ENCODE data around the gene LTB. TPM values are rescaled to one million over a fixed set of nuclear protein-coding genes. Genes with fewer than 3 reads are reported as not detected.

Gene LTB
- total and polyA plus RNA-seq, 9 of the 15 experiments (the other 6 are each of a cell fraction or from before 2014, with no cell fraction given), result 0.07 to 0.51 TPM; not detected in 7

DNA sequence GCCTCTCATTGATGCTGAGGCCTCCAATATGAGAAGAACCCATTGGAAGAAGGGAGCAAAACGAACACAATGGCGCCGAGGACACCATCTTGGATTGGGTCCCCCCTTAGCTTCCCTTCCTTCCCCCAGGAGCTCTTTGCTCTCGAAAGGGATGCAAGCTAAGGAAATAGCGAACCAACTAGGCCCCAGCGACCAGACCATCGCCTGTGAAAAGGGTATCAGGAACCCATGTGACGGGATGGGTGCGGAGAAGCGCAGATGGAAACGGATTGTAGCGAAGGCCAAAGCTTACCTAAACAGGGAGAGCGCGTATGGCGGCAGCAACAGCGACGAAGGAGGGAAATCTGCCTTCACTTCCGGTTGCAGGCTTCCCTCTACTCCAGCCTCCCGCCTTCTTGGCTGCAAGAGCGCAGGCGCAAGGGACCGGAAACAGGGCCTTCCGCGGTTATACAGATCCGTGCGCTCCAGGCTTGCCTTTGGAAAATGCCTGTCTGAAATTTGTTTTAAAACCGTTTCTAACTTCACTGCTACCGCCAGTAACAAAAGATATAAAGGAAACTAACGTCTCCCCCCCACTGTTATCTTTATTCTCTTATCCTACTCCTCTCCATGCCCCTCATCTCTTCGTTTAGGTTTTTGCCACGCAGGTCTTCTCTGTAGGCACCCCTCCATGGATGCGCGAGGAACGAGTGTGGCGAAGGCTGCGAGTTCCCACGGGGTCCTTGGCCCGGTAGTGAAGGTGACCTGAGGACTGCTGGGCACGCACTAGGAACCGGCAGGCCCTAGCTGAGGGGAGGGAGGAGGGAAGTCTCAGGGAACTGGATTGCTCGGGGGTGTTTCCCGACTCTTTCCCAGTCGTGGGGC lies 40.3 kb downstream of the LTB start, which contains the start of gene DDX39B (continued):
- peak; percentile 16 to 63; a peak in 3 of 4 replicates for TF ChIP-seq TBL1XR1 (IDR thresholded peaks at IDR 0.05; ENCODE audit: low read length in 2 of 2)
- no peak for TF ChIP-seq ZNF77 (CRISPR knock-in tag; IDR thresholded peaks at IDR 0.05)
- TF ChIP-seq, protein P1, sequence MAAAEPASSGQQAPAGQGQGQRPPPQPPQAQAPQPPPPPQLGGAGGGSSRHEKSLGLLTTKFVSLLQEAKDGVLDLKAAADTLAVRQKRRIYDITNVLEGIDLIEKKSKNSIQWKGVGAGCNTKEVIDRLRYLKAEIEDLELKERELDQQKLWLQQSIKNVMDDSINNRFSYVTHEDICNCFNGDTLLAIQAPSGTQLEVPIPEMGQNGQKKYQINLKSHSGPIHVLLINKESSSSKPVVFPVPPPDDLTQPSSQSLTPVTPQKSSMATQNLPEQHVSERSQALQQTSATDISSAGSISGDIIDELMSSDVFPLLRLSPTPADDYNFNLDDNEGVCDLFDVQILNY (CRISPR knock-in tag; IDR thresholded peaks at IDR 0.05), result no peak
- no peak for TF ChIP-seq EZH2 (IDR thresholded peaks at IDR 0.05; ENCODE audit: borderline replicate concordance, low read depth, low read length)
- peak; percentile 81; the same call in 1 of the 2 replicates for TF ChIP-seq HMG20B (CRISPR knock-in tag; IDR thresholded peaks at IDR 0.05)
- TF ChIP-seq BCOR (IDR thresholded peaks at IDR 0.05), result peak; percentile 46
- peak; percentile 13 for TF ChIP-seq TEAD4 (IDR thresholded peaks at IDR 0.05; ENCODE audit: low read length)
- TF ChIP-seq TEAD4 (CRISPR knock-in tag; IDR thresholded peaks at IDR 0.05; ENCODE audit: borderline replicate concordance), result no peak
- TF ChIP-seq EP300 (IDR thresholded peaks at IDR 0.05; ENCODE audit: low read length), result peak; percentile 35; the same call in 1 of the 2 replicates
- TF ChIP-seq ZNF408 (CRISPR knock-in tag; IDR thresholded peaks at IDR 0.05; ENCODE audit: low read depth), result no peak
- no peak for TF ChIP-seq ZNF174 (CRISPR knock-in tag; IDR thresholded peaks at IDR 0.05)
- TF ChIP-seq ZNF695 (CRISPR knock-in tag; IDR thresholded peaks at IDR 0.05), result no peak
- peak; percentile 90 for TF ChIP-seq POLR2AphosphoS5 (IDR thresholded peaks at IDR 0.05; ENCODE audit: control insufficient read depth, insufficient read depth, low read depth, low read length)
- TF ChIP-seq ZNF263 (CRISPR knock-in tag; IDR thresholded peaks at IDR 0.05; ENCODE audit: borderline replicate concordance), result peak; percentile 63
- TF ChIP-seq CTBP1 (IDR thresholded peaks at IDR 0.05; ENCODE audit: borderline replicate concordance), result peak; percentile 75
- TF ChIP-seq, protein P2, sequence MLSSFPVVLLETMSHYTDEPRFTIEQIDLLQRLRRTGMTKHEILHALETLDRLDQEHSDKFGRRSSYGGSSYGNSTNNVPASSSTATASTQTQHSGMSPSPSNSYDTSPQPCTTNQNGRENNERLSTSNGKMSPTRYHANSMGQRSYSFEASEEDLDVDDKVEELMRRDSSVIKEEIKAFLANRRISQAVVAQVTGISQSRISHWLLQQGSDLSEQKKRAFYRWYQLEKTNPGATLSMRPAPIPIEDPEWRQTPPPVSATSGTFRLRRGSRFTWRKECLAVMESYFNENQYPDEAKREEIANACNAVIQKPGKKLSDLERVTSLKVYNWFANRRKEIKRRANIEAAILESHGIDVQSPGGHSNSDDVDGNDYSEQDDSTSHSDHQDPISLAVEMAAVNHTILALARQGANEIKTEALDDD (IDR thresholded peaks at IDR 0.05), result peak; percentile 27; the same call in 1 of the 2 replicates
- no peak for TF ChIP-seq ZKSCAN8 (CRISPR knock-in tag; IDR thresholded peaks at IDR 0.05)
- TF ChIP-seq, protein P3, sequence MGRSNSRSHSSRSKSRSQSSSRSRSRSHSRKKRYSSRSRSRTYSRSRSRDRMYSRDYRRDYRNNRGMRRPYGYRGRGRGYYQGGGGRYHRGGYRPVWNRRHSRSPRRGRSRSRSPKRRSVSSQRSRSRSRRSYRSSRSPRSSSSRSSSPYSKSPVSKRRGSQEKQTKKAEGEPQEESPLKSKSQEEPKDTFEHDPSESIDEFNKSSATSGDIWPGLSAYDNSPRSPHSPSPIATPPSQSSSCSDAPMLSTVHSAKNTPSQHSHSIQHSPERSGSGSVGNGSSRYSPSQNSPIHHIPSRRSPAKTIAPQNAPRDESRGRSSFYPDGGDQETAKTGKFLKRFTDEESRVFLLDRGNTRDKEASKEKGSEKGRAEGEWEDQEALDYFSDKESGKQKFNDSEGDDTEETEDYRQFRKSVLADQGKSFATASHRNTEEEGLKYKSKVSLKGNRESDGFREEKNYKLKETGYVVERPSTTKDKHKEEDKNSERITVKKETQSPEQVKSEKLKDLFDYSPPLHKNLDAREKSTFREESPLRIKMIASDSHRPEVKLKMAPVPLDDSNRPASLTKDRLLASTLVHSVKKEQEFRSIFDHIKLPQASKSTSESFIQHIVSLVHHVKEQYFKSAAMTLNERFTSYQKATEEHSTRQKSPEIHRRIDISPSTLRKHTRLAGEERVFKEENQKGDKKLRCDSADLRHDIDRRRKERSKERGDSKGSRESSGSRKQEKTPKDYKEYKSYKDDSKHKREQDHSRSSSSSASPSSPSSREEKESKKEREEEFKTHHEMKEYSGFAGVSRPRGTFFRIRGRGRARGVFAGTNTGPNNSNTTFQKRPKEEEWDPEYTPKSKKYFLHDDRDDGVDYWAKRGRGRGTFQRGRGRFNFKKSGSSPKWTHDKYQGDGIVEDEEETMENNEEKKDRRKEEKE (IDR thresholded peaks at IDR 0.05; ENCODE audit: borderline replicate concordance in 1 of 2, control insufficient read depth in 1 of 2, low read depth in 2 of 2, low read length in 1 of 2), result no peak
- TF ChIP-seq MEF2D (tag; conservative IDR thresholded peaks at IDR 0.05; ENCODE audit: low read depth), result peak; percentile 80
- peak; percentile 84; the same call in 1 of the 2 replicates for TF ChIP-seq ZNF197 (CRISPR knock-in tag; IDR thresholded peaks at IDR 0.05; ENCODE audit: low read depth)
- TF ChIP-seq CBX3 (IDR thresholded peaks at IDR 0.05; ENCODE audit: borderline replicate concordance in 1 of 2, low read length in 2 of 2), result peak in 1 of 2 experiments; percentile 22; a peak in 1 of 3 replicates
- TF ChIP-seq NFXL1 (CRISPR knock-in tag; IDR thresholded peaks at IDR 0.05), result no peak
- TF ChIP-seq HLTF (IDR thresholded peaks at IDR 0.05), result peak; percentile 87
- TF ChIP-seq SMC3 (conservative IDR thresholded peaks at IDR 0.05; ENCODE audit: insufficient read depth, low read depth, low read length), result no peak
- TF ChIP-seq BACH1 (tag; IDR thresholded peaks at IDR 0.05), result no peak

All from K562 (cell line).